HG03159 (cell line): ENCODE data around the gene NSDHL.
A peak's percentile ranks its signal among the peaks of the same experiment; 100 is the strongest.

Source experiments
- ATAC-seq: cut with Tn5 transposase; IDR thresholded peaks from one replicate; pipeline ENCODE4 v1.9.1; 2021; ENCODE audit warnings: mild to moderate bottlenecking, moderate library complexity; ENCODE audit not compliant: unreplicated experiment

NSDHL gene

GRCh38 chrX:152910018-152910417 lies 79.2 kb downstream of the NSDHL start:
- peak; percentile 71 for ATAC-seq

DNA sequence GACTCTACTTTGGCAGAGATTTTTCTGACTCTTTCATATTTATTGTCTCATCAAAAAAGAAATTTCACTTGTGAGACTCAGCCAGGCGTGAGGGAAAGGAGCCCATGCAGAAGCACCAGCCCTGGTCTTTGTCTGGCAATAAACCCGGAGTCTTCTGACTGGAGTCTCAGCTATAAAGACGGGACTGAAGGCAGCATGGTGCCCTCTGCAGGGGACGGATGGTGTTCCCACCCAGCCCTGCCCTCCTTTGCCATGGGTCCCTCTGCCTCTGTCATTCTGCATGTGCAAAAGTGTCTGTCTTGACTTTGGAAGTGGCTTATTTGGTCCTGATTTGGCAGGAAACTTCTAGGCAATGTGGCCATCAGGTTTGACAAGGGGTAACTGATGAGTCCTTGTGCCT lies 81.2 kb downstream of the NSDHL start:
- no peak for ATAC-seq

GRCh38 chrX:152912641-152913040 lies 81.8 kb downstream of the NSDHL start:
- no peak for ATAC-seq

- ATAC-seq: no peak
These were observed 82.5 kb downstream of the NSDHL start for GRCh38 chrX:152913346-152913745.

DNA sequence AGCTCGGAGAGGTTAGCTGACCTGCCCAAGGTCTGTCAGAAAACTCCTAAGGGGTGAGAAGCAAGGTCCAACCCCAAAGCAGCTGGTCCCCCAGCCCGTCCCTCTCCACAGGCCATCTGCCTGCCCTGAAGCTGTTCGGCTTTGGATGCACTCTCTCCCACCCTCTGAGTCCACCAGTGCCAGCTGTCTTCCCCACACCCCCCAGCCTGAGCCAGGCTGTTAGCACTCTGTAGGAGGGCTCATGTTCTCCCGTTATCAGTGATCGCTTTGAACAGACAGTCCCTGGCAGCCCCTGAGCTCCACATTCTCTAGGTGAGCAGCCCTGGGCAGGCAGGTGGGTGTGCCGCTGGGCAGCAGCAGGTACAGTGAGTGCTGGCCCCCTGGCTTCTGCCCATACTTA lies 83.0 kb downstream of the NSDHL start:
- ATAC-seq: no peak

DNA sequence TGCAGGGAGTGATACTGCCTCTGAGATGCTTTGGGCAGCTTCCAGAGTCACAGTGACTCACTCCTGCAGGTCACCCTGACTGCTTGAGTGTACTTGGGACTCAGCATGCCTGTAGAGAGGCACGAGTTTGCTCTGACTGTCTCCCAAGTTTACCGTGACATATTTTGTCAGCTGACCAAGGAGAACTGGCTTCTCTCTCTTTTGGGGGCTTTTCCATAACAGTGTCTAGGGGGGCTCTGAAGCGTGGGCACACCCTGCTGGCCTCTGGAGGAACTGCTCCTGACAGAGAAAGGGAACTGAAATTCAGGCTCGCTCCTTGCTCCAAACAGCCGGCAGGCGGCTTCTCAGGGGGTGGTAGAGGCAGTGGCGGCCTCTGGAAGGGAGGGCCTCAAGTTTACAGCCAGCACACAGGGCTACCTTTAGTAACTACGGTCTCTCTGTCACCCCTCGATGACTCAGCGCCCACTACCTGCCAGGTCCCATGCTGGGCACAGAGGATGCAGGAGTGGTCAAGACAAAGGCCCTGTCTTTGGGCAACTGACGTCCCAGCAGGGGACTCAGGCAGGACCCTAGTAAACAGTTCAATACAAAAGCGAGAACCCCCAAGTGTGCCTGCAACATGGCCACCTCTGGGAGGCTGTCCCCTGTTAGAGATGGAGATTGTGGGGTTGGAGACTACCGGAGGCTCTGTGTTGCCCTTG lies 84.8 kb downstream of the NSDHL start:
- ATAC-seq: peak; percentile 91

GRCh38 chrX:152917656-152918579 lies 87.1 kb downstream of the NSDHL start:
- ATAC-seq: no peak

GRCh38 chrX:152918707-152919106 lies 87.8 kb downstream of the NSDHL start:
- ATAC-seq: no peak
